H1 (cell line): ENCODE data around the gene NCAPG. TPM values are rescaled to one million over a fixed set of nuclear protein-coding genes. Genes with fewer than 3 reads are reported as not detected.

ENCODE experiments used
- CTCF ChIA-PET: fragments of 300-600 bp; sonication (Branson Sonifier 250); formaldehyde crosslinking; loops from one replicate; lab custom pipeline; 2021; ENCODE audit not compliant: partially characterized antibody; lab: Charles Lee
- POLR2A ChIA-PET: fragments of 300-600 bp; sonication (Branson Sonifier 250); formaldehyde crosslinking; loops from one replicate; lab custom pipeline; 2021; ENCODE audit warnings: inconsistent platforms; ENCODE audit not compliant: partially characterized antibody; lab: Charles Lee
- DNase-seq, 2 experiments: peaks; one replicate each; pipeline versions ENCODE4 v3.0.0 to v3.0.0-alpha.2; 2010 to 2022; ENCODE audit warnings: low spot score in 2 of 2, low read depth in 1 of 2, mixed read lengths in 1 of 2
- FAIRE-seq: peaks from 2 replicates; lab custom pipeline; 2011; peaks lifted over from hg19 to GRCh38; lab: Jason Lieb, UNC
- H2AFZ ChIP-seq: 2 replicates; pipeline ENCODE4 v1.8.1; 2012; ENCODE audit warnings: low read length, inconsistent platforms
- H2AK5ac ChIP-seq: 2 replicates; pipeline ENCODE4 v1.6.1; 2013; ENCODE audit warnings: low read depth, low read length
- H2BK120ac ChIP-seq: replicated peaks from 2 replicates; pipeline ENCODE3; 2013; ENCODE audit warnings: low read depth, low read length, inconsistent platforms
- H2BK12ac ChIP-seq: 2 replicates; pipeline ENCODE4 v1.6.1; 2013; ENCODE audit warnings: low read depth, low read length
- H2BK15ac ChIP-seq: 2 replicates; pipeline ENCODE4 v1.6.1; 2013; ENCODE audit warnings: low read length
- H2BK20ac ChIP-seq: 2 replicates; pipeline ENCODE4 v1.6.1; 2013; ENCODE audit warnings: low read length
- H2BK5ac ChIP-seq: 2 replicates; pipeline ENCODE4 v1.6.1; 2013; ENCODE audit warnings: low read depth, low read length
- H3K14ac ChIP-seq: 2 replicates; pipeline ENCODE4 v1.6.1; 2013; ENCODE audit warnings: inconsistent platforms; ENCODE audit not compliant: insufficient read length
- H3K18ac ChIP-seq: 2 replicates; pipeline ENCODE4 v1.6.1; 2013; ENCODE audit warnings: low read length; ENCODE audit errors: extremely low read depth
- H3K23ac ChIP-seq: 2 replicates; pipeline ENCODE4 v1.6.1; 2013; ENCODE audit warnings: inconsistent platforms; ENCODE audit not compliant: insufficient read length
- H3K23me2 ChIP-seq: 2 replicates; pipeline ENCODE4 v1.6.1; 2013; ENCODE audit warnings: low read depth, low read length
- H3K27ac ChIP-seq: 2 replicates; pipeline ENCODE4 v1.6.1; 2011; ENCODE audit warnings: low read depth, low read length, inconsistent platforms
- H3K27me3 ChIP-seq, 4 experiments: replicated peaks in 1 of 4; 1 replicate in 1 of 4; 2 replicates in 3 of 4; pipeline versions ENCODE4 v1.6.1 to v1.8.1; 2011 to 2013; ENCODE audit warnings: low read length in 3 of 4, mild to moderate bottlenecking in 3 of 4, inconsistent platforms in 2 of 4, mixed read lengths in 2 of 4, moderate library complexity in 1 of 4; ENCODE audit not compliant: control insufficient read depth in 3 of 4, insufficient read depth in 3 of 4; ENCODE audit errors: extremely low read depth in 1 of 4
- H3K36me3 ChIP-seq, 4 experiments: 2 replicates each; pipeline versions ENCODE4 v1.6.1 to v1.8.1; 2011 to 2013; ENCODE audit warnings: mild to moderate bottlenecking in 4 of 4, low read length in 3 of 4, moderate library complexity in 2 of 4, control low read depth in 1 of 4, inconsistent platforms in 1 of 4; ENCODE audit not compliant: insufficient read depth in 4 of 4, control insufficient read depth in 2 of 4
- H3K4ac ChIP-seq: replicated peaks from 2 replicates; pipeline ENCODE3; 2013; ENCODE audit warnings: low read length, low read depth, mixed read lengths, inconsistent platforms; ENCODE audit not compliant: insufficient read length
- H3K4me1 ChIP-seq, 4 experiments: replicated peaks in 1 of 4; 1 replicate in 1 of 4; 2 replicates in 3 of 4; pipeline versions ENCODE4 v1.6.1 to v1.8.1; 2011 to 2013; ENCODE audit warnings: low read length in 3 of 4, inconsistent platforms in 2 of 4, mixed read lengths in 1 of 4; ENCODE audit not compliant: insufficient read depth in 4 of 4, control insufficient read depth in 3 of 4
- H3K4me2 ChIP-seq, 2 experiments: 2 replicates each; pipeline versions ENCODE4 v1.6.1 to v1.8.1; 2011 to 2013; ENCODE audit warnings: low read depth in 2 of 2, low read length in 2 of 2, control low read depth in 1 of 2, inconsistent platforms in 1 of 2, mild to moderate bottlenecking in 1 of 2; ENCODE audit not compliant: insufficient read depth in 1 of 2
- H3K4me3 ChIP-seq, 4 experiments: fragments of 200-600, 300-600 bp in 1 of 4; sonication (generic), shearing (Covaris generic), sonication (Bioruptor Twin) in 1 of 4; 2 replicates each; pipeline versions ENCODE4 v1.5.1 to v1.8.1; 2011 to 2016; ENCODE audit warnings: low read length in 4 of 4, low read depth in 3 of 4, control low read depth in 2 of 4, inconsistent platforms in 2 of 4, mild to moderate bottlenecking in 2 of 4, mixed read lengths in 1 of 4, moderate library complexity in 1 of 4; ENCODE audit not compliant: insufficient read depth in 2 of 4; ENCODE audit errors: extremely low read depth in 1 of 4
- H3K56ac ChIP-seq: replicated peaks from 2 replicates; pipeline ENCODE3; 2013; ENCODE audit warnings: low read depth, mild to moderate bottlenecking, mixed read lengths, low read length, inconsistent platforms; ENCODE audit not compliant: insufficient read length
- H3K79me1 ChIP-seq: 2 replicates; pipeline ENCODE4 v1.6.1; 2013; ENCODE audit warnings: low read depth, low read length, control low read depth
- H3K79me2 ChIP-seq, 2 experiments: 2 replicates each; pipeline versions ENCODE4 v1.6.1 to v1.8.1; 2012 to 2013; ENCODE audit warnings: low read length in 2 of 2, mild to moderate bottlenecking in 2 of 2, inconsistent platforms in 1 of 2; ENCODE audit not compliant: insufficient read depth in 2 of 2, control insufficient read depth in 1 of 2
- H3K9ac ChIP-seq, 4 experiments: replicated peaks in 1 of 4; 1 replicate in 1 of 4; 2 replicates in 3 of 4; pipeline versions ENCODE4 v1.6.1 to v1.8.1; 2011 to 2013; ENCODE audit warnings: low read depth in 3 of 4, low read length in 3 of 4, control low read depth in 2 of 4, mild to moderate bottlenecking in 2 of 4, moderate library complexity in 2 of 4, inconsistent platforms in 1 of 4; ENCODE audit errors: extremely low read depth in 1 of 4
- H3K9me3 ChIP-seq, 2 experiments: 2 replicates each; pipeline versions ENCODE4 v1.6.1 to v1.8.1; 2012 to 2013; ENCODE audit warnings: mild to moderate bottlenecking in 2 of 2, moderate library complexity in 2 of 2, control low read depth in 1 of 2, inconsistent platforms in 1 of 2, low read depth in 1 of 2, low read length in 1 of 2, mixed read lengths in 1 of 2; ENCODE audit not compliant: insufficient read depth in 2 of 2
- H4K20me1 ChIP-seq, 2 experiments: replicated peaks in 1 of 2; 2 replicates each; pipeline versions ENCODE3 to v1.8.1; 2011 to 2013; ENCODE audit warnings: inconsistent platforms in 2 of 2, low read length in 2 of 2, mild to moderate bottlenecking in 1 of 2; ENCODE audit not compliant: insufficient read depth in 2 of 2, control insufficient read depth in 1 of 2
- H4K5ac ChIP-seq: 2 replicates; pipeline ENCODE4 v1.6.1; 2013; ENCODE audit warnings: low read length, low read depth, mixed read lengths, inconsistent platforms; ENCODE audit not compliant: insufficient read length
- H4K8ac ChIP-seq: 2 replicates; pipeline ENCODE4 v1.8.0; 2013; ENCODE audit warnings: mild to moderate bottlenecking, moderate library complexity, low read length, inconsistent platforms; ENCODE audit not compliant: insufficient read depth; ENCODE audit errors: extremely low read depth
- H4K91ac ChIP-seq: replicated peaks from 2 replicates; pipeline ENCODE3; 2013; ENCODE audit warnings: low read length, mixed read lengths, inconsistent platforms; ENCODE audit not compliant: insufficient read length
- ATF3 ChIP-seq: IDR thresholded peaks from 2 replicates; pipeline ENCODE4 v1.6.1; 2011; ENCODE audit warnings: low read depth, mild to moderate bottlenecking, low read length; ENCODE audit not compliant: insufficient read depth
- CTCF ChIP-seq, 3 experiments: IDR thresholded peaks; 1 replicate in 2 of 3; 2 replicates in 1 of 3; pipeline versions ENCODE4 v1.5.1 to v1.6.1; 2011; ENCODE audit warnings: low read length in 3 of 3, mild to moderate bottlenecking in 3 of 3, inconsistent platforms in 2 of 3, low read depth in 1 of 3, moderate library complexity in 1 of 3; ENCODE audit not compliant: insufficient read depth in 1 of 3; ENCODE audit errors: control extremely low read depth in 1 of 3
- NANOG ChIP-seq: IDR thresholded peaks from 2 replicates; pipeline ENCODE4 v1.6.1; 2011; ENCODE audit warnings: low read length, low read depth, mild to moderate bottlenecking, inconsistent platforms; ENCODE audit not compliant: insufficient read depth, poor library complexity, severe bottlenecking
- POLR2AphosphoS5 ChIP-seq: IDR thresholded peaks from 2 replicates; pipeline ENCODE4 v1.6.1; 2011; ENCODE audit warnings: low read depth, low read length
- RNF2 ChIP-seq: fragments of 200-900, 300-1000 bp; sonication (generic); IDR thresholded peaks from 2 replicates; pipeline ENCODE4 v1.7.1; 2016; ENCODE audit warnings: borderline replicate concordance, low read depth, mild to moderate bottlenecking, antibody characterized with exemption, low read length; ENCODE audit not compliant: poor library complexity, severe bottlenecking; ENCODE audit errors: missing control alignments
- TCF12 ChIP-seq: IDR thresholded peaks from 2 replicates; pipeline ENCODE4 v1.6.1; 2011; ENCODE audit warnings: low read depth, mild to moderate bottlenecking, low read length
- WGBS, 2 experiments: shearing (Covaris generic) in 1 of 2; methylation state at CpG; one replicate each; pipeline versions ENCODE4 v1.1.6 to v1.1.7; 2013 to 2015; ENCODE audit warnings: low lambda C conversion rate in 2 of 2, mixed read lengths in 2 of 2, inconsistent platforms in 1 of 2, low coverage in 1 of 2, missing lambda C conversion rate in 1 of 2; ENCODE audit not compliant: insufficient replicate concordance in 2 of 2, insufficient coverage in 1 of 2, insufficient read length in 1 of 2; ENCODE audit errors: extremely low coverage in 1 of 2, missing lambda C conversion rate in 1 of 2; 5-methylcytosine and 5-hydroxymethylcytosine counted together
- polyA plus RNA-seq, 7 experiments: library from polyadenylated mRNA; depleted of rRNA in 3 of 7; stranded (reverse) in 5 of 7; unstranded in 2 of 7; fragments of >200 nt in 5 of 7; fragments of 200-250 nt in 2 of 7; gene quantifications; 1 replicate in 5 of 7; 2 replicates in 1 of 7; 4 replicates in 1 of 7; pipeline versions ENCODE4 v1.2.1 to v1.2.3, GENCODE V29; 2011 to 2013; ENCODE audit warnings: missing spikeins in 2 of 7, mixed read lengths in 2 of 7
- total RNA-seq: library from RNA; stranded (reverse); fragmentation: NEBNext Ultra II Directional; extraction: Animal tissue kit (Norgen Biotek cat#: 25700); gene quantifications from 2 replicates; pipeline ENCODE4 v1.2.1, GENCODE V29; 2021
- TF ChIP-seq, protein P1 (sequence below): IDR thresholded peaks from 2 replicates; pipeline ENCODE4 v1.6.1; 2011; ENCODE audit warnings: low read length, improper control_type of control experiment

The NCAPG gene
- total and polyA plus RNA-seq, 2 of the 8 experiments (the other 6 are each of a cell fraction or from before 2014, with no cell fraction given), result 12.9 to 52.3 TPM

GRCh38 chr4:17875402-17876070 is 64.8 kb downstream of the NCAPG start:
- Histone ChIP-seq H2AFZ (no peak overlapping the region), H2BK20ac (no peak overlapping the region), H3K14ac (no peak overlapping the region), H2AK5ac (no peak overlapping the region), H3K79me2 (no peaks in the 10 kb centered on the region), H3K56ac (no peak overlapping the region), H3K18ac (no peak overlapping the region), H4K20me1 (no peaks in the 10 kb centered on the region), H3K36me3 (no peaks in the 10 kb centered on the region; a peak in 1 of 8 replicates), H3K27me3 (no peaks in the 10 kb centered on the region), H3K4ac (no peak overlapping the region), H3K23ac (no peak overlapping the region), H3K4me3 (no peak overlapping the region), H3K9ac (no peak overlapping the region), H3K23me2 (no peaks in the 10 kb centered on the region), H4K91ac (no peak overlapping the region), H3K4me2 (no peak overlapping the region), H2BK15ac (no peak overlapping the region), H4K5ac (no peak overlapping the region), H4K8ac (no peak overlapping the region), H2BK12ac (no peak overlapping the region), H3K27ac (no peak overlapping the region), H3K9me3 (no peaks in the 10 kb centered on the region), H2BK120ac (no peak overlapping the region), H3K79me1 (no peaks in the 10 kb centered on the region), H2BK5ac (no peak overlapping the region), H3K4me1 (no peaks in the 10 kb centered on the region)
- WGBS, 2 experiments, result 91% methylated on average over 4 of the region's 4 CpGs; no CpG with 5 or more reads in 1 of the 2 experiments
- DNase-seq (no peak), FAIRE-seq (no peak)
- POLR2A ChIA-PET, result no interaction called here
- CTCF ChIA-PET, result interaction anchor here (0.6 to 0.7 kb wide), 2 partner anchors 23 to 490 kb away, joined by 3 to 6 read pairs; no protein-coding TSS in a partner anchor
- no peak for TF ChIP-seq NANOG
- TF ChIP-seq TCF12, result no peak
- TF ChIP-seq CTCF (IDR thresholded peaks at IDR 0.05; ENCODE audit: control extremely low read depth in 1 of 3, insufficient read depth in 1 of 3, low read depth in 1 of 3, low read length in 3 of 3), result no peak
- TF ChIP-seq, protein P1, sequence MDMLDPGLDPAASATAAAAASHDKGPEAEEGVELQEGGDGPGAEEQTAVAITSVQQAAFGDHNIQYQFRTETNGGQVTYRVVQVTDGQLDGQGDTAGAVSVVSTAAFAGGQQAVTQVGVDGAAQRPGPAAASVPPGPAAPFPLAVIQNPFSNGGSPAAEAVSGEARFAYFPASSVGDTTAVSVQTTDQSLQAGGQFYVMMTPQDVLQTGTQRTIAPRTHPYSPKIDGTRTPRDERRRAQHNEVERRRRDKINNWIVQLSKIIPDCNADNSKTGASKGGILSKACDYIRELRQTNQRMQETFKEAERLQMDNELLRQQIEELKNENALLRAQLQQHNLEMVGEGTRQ, result no peak
- no peak for TF ChIP-seq RNF2
- no peak for TF ChIP-seq POLR2AphosphoS5
- TF ChIP-seq ATF3, result no peak
